HCT116 (cell line): Measurements from ENCODE around the gene AKR1B1. TPM values are rescaled to one million over a fixed set of nuclear protein-coding genes. Genes with fewer than 3 reads are reported as not detected.
A peak's percentile ranks its signal among the peaks of the same experiment; 100 is the strongest.

Experiments used
- ATAC-seq: fragments of 200-7000 bp; cut with Tn5 transposase; 2 replicates; pipeline ENCODE4 v1.9.1; 2020; ENCODE audit warnings: mild to moderate bottlenecking, moderate library complexity
- BruUV-seq: library from RNA; stranded (reverse); fragments of 400-500 nt; replicated peaks from 2 replicates; lab custom pipeline; 2021; lab: Mats Ljungman, UMichigan
- CTCF ChIA-PET: fragments of 300-600 bp; sonication (Branson Sonifier 250); formaldehyde crosslinking; loops from one replicate; lab custom pipeline; 2021; ENCODE audit warnings: antibody characterized with exemption; lab: Charles Lee
- POLR2A ChIA-PET: fragments of 300-600, 350-600 bp; sonication (Branson Sonifier 250); formaldehyde crosslinking; loops from one replicate; lab custom pipeline; 2021; ENCODE audit warnings: antibody characterized with exemption; lab: Charles Lee
- RAD21 ChIA-PET, 2 experiments: fragments of 300-600 bp; sonication (Branson Sonifier 250); formaldehyde crosslinking; loops; one replicate each; lab custom pipeline; 2023; ENCODE audit warnings: low total read pairs in 2 of 2; ENCODE audit not compliant: uncharacterized antibody in 2 of 2, unreplicated experiment in 2 of 2, low non-redundant PET in 1 of 2; lab: Charles Lee
- DNase-seq: peaks from one replicate; pipeline ENCODE4 v3.0.0-alpha.2; 2010; ENCODE audit warnings: low read depth, low spot score
- H2AFZ ChIP-seq: fragments of 200-600 bp; shearing (Covaris generic), sonication (generic); 2 replicates; pipeline ENCODE4 v1.6.1; 2017; ENCODE audit warnings: low read depth, mixed run types, mixed read lengths, antibody characterized with exemption, low read length; ENCODE audit not compliant: poor library complexity, severe bottlenecking
- H3K27ac ChIP-seq: 2 replicates; pipeline ENCODE4 v1.5.1; 2012; ENCODE audit warnings: low read depth, low read length
- H3K27me3 ChIP-seq: fragments of 200-600 bp; sonication (generic); 2 replicates; pipeline ENCODE4 v1.6.1; 2016; ENCODE audit warnings: mixed run types, low read length, mixed read lengths; ENCODE audit not compliant: insufficient read depth
- H3K36me3 ChIP-seq, 2 experiments: fragments of 200-500 bp in 1 of 2; fragments of 200-600 bp in 1 of 2; sonication (Bioruptor generic) in 1 of 2; sonication (generic) in 1 of 2; 2 replicates each; pipeline versions ENCODE4 v1.5.1 to v1.6.1; 2014 to 2016; ENCODE audit warnings: low read length in 2 of 2, inconsistent platforms in 1 of 2, mixed read lengths in 1 of 2, mixed run types in 1 of 2; ENCODE audit not compliant: insufficient read depth in 2 of 2, control insufficient read depth in 1 of 2
- H3K4me1 ChIP-seq, 2 experiments: fragments of 200-600 bp in 1 of 2; sonication (generic) in 1 of 2; 2 replicates each; pipeline versions ENCODE4 v1.5.1 to v1.6.1; 2012 to 2017; ENCODE audit warnings: low read length in 2 of 2, inconsistent platforms in 1 of 2, mild to moderate bottlenecking in 1 of 2, mixed read lengths in 1 of 2, mixed run types in 1 of 2, moderate library complexity in 1 of 2; ENCODE audit not compliant: insufficient read depth in 2 of 2, control insufficient read depth in 1 of 2
- H3K4me2 ChIP-seq: fragments of 200-600 bp; sonication (generic); 2 replicates; pipeline ENCODE4 v1.6.1; 2017; ENCODE audit warnings: mixed run types, low read length, mixed read lengths
- H3K4me3 ChIP-seq, 2 experiments: fragments of 200-600 bp in 1 of 2; sonication (generic) in 1 of 2; replicated peaks in 1 of 2; 2 replicates each; pipeline ENCODE4 v1.5.1; 2011 to 2016; ENCODE audit warnings: low read length in 2 of 2, control low read depth in 1 of 2, low read depth in 1 of 2, mild to moderate bottlenecking in 1 of 2, mixed read lengths in 1 of 2, mixed run types in 1 of 2
- H3K79me2 ChIP-seq: fragments of 200-600 bp; sonication (generic); 2 replicates; pipeline ENCODE4 v1.6.1; 2017; ENCODE audit warnings: mild to moderate bottlenecking, mixed run types, low read length, moderate library complexity, mixed read lengths; ENCODE audit not compliant: insufficient read depth
- H3K9ac ChIP-seq: fragments of 200-600 bp; sonication (generic); 2 replicates; pipeline ENCODE4 v1.6.1; 2016; ENCODE audit warnings: low read length, mixed read lengths
- H3K9me2 ChIP-seq: fragments of 200-600 bp; sonication (generic), shearing (Covaris generic); 2 replicates; pipeline ENCODE4 v1.6.1; 2017; ENCODE audit warnings: mixed run types, mild to moderate bottlenecking, moderate library complexity; ENCODE audit not compliant: insufficient read depth
- H3K9me3 ChIP-seq, 2 experiments: fragments of 200-500 bp in 1 of 2; fragments of 200-600 bp in 1 of 2; sonication (Bioruptor generic) in 1 of 2; sonication (generic) in 1 of 2; 2 replicates each; pipeline ENCODE4 v1.6.1; 2014 to 2017; ENCODE audit warnings: low read length in 2 of 2, mixed read lengths in 2 of 2, inconsistent platforms in 1 of 2, low read depth in 1 of 2, mild to moderate bottlenecking in 1 of 2, mixed run types in 1 of 2, moderate library complexity in 1 of 2; ENCODE audit not compliant: control insufficient read depth in 1 of 2, insufficient read depth in 1 of 2
- H4K20me1 ChIP-seq: fragments of 200-600 bp; sonication (generic), shearing (Covaris generic); 2 replicates; pipeline ENCODE4 v1.6.1; 2017; ENCODE audit warnings: mixed run types, mild to moderate bottlenecking, moderate library complexity; ENCODE audit not compliant: insufficient read depth
- CBX3 ChIP-seq: IDR thresholded peaks from 2 replicates; pipeline ENCODE4 v1.6.1; 2012; ENCODE audit warnings: low read depth
- CEBPB ChIP-seq: IDR thresholded peaks from 2 replicates; pipeline ENCODE4 v1.6.1; 2012; ENCODE audit warnings: low read depth
- ELF1 ChIP-seq: IDR thresholded peaks from 2 replicates; pipeline ENCODE4 v1.6.1; 2012; ENCODE audit warnings: low read depth, borderline replicate concordance
- EZH2 ChIP-seq: fragments of 200-600 bp; sonication (generic); IDR thresholded peaks from 2 replicates; pipeline ENCODE4 v1.6.1; 2017; ENCODE audit warnings: antibody characterized with exemption, mixed run types
- EZH2phosphoT487 ChIP-seq: fragments of 200-600 bp; IDR thresholded peaks from 2 replicates; pipeline ENCODE4 v1.6.1; 2018; ENCODE audit warnings: antibody characterized with exemption, borderline replicate concordance
- JUND ChIP-seq: IDR thresholded peaks from 2 replicates; pipeline ENCODE4 v1.6.1; 2012
- POLR2A ChIP-seq: IDR thresholded peaks from 2 replicates; pipeline ENCODE4 v1.7.0; 2011; ENCODE audit warnings: borderline replicate concordance; ENCODE audit not compliant: insufficient read depth, insufficient read length; ENCODE audit errors: extremely low read depth
- SP1 ChIP-seq: IDR thresholded peaks from 2 replicates; pipeline ENCODE4 v1.6.1; 2012; ENCODE audit warnings: low read depth
- SRF ChIP-seq: IDR thresholded peaks from 2 replicates; pipeline ENCODE4 v1.6.1; 2012; ENCODE audit warnings: low read depth
- TCF7L2 ChIP-seq: IDR thresholded peaks from 2 replicates; pipeline ENCODE4 v1.7.0; 2011; ENCODE audit warnings: borderline replicate concordance, inconsistent platforms; ENCODE audit not compliant: insufficient read depth, insufficient read length; ENCODE audit errors: extremely low read depth
- YY1 ChIP-seq: IDR thresholded peaks from 2 replicates; pipeline ENCODE4 v1.6.1; 2011; ENCODE audit warnings: low read length, low read depth, moderate library complexity, mild to moderate bottlenecking; ENCODE audit not compliant: insufficient replicate concordance; ENCODE audit errors: extremely low read depth
- ZFX ChIP-seq: fragments of 450-650 bp; IDR thresholded peaks from 2 replicates; pipeline ENCODE4 v1.6.1; 2017
- ZNF274 ChIP-seq: fragments of 200-500 bp; sonication (Bioruptor generic); IDR thresholded peaks from 2 replicates; pipeline ENCODE4 v1.6.1; 2014; ENCODE audit warnings: mild to moderate bottlenecking, low read depth, low read length, inconsistent platforms
- intact Hi-C: fragments of 100-400 bp; cut with micrococcal nuclease; formaldehyde crosslinking; loops from 2 replicates; pipeline ENCODE4 v1.10.0; 2022
- total RNA-seq: library from RNA; stranded (reverse); gene quantifications from one replicate; pipeline ENCODE4 v1.2.1, GENCODE V29; 2021; ENCODE audit not compliant: unreplicated experiment
- TF ChIP-seq, protein P1 (sequence below): IDR thresholded peaks from 2 replicates; pipeline ENCODE4 v1.6.1; 2012; ENCODE audit warnings: low read depth
- TF ChIP-seq, protein P2 (sequence below): IDR thresholded peaks from 2 replicates; pipeline ENCODE4 v1.6.1; 2012

AKR1B1 gene
- total RNA-seq, 1 experiment from 2014 or later = 56.8 TPM

DNA sequence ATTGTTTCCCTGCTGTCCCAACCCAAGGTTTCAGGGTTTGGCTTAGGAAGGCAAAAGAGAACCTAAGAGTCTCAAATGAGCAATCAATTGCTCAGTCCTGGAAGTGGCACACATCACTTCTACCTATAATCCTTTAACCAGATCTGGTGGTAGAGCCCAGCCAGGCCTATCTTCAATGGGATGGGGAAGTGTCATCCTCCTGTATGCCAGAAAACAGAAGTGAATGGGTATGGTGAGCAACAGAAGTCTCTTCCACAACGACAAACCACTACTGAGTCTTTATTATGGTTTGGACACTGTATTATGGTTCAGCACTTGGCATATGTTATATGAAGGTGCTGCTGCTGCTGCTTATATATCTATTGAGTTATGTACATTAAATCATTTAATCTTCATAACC, 3.0 kb upstream of the AKR1B1 start:
- H3K27me3 ChIP-seq = no peaks in the 10 kb centered on the region
- DNase-seq (no peak), ATAC-seq (no peak)
- H3K9me3 ChIP-seq = no peaks in the 10 kb centered on the region
- no TSS peak for BruUV-seq
- H2AFZ ChIP-seq = no peak overlapping the region
- no peaks in the 10 kb centered on the region for H4K20me1 ChIP-seq
- no peak overlapping the region for H3K27ac ChIP-seq
- peaks cover 0 to 16% of the 10 kb centered on the region in 2 experiments; a peak in 2 of 4 replicates for H3K4me1 ChIP-seq
- TF ChIP-seq EZH2phosphoT487 = no peak
- no peak for TF ChIP-seq POLR2A
- no peak for TF ChIP-seq CBX3
- TF ChIP-seq SP1 = no peak
- TF ChIP-seq TCF7L2 = no peak
- no peak for TF ChIP-seq ELF1
- no peak for TF ChIP-seq ZNF274
- TF ChIP-seq CEBPB = no peak
- TF ChIP-seq ZFX = no peak
- no peak for TF ChIP-seq YY1
- TF ChIP-seq EZH2 = no peak
- no peaks in the 10 kb centered on the region for H3K79me2 ChIP-seq
- POLR2A ChIA-PET = no interaction called here
- CTCF ChIA-PET = no interaction called here
- H3K9ac ChIP-seq = no peak overlapping the region
- intact Hi-C loops = no loop called here
- no peak overlapping the region for H3K4me2 ChIP-seq
- H3K4me3 ChIP-seq = no peak overlapping the region
- H3K9me2 ChIP-seq = no peaks in the 10 kb centered on the region
- no peaks in the 10 kb centered on the region for H3K36me3 ChIP-seq
- RAD21 ChIA-PET = no interaction called here

DNA sequence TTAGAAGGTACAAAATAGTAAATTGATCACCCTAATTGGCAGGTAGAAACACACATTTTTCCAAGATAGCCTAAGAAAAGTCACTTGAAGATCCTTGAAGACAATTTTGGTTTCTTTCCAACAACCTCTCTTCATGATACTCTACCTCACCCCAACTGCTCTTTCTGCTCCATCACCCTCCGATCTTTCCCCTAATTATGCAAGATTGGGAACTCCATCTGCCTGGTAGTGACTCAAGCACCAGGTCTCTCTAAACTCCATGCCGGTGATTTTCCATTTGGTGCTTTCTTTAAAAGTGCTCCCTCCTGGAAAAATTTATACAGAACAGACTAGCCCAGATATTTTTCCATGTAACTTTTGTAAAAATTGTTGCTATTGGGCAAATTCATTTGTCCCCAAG, 1.1 kb upstream of the AKR1B1 start:
- Histone ChIP-seq H3K4me1 (peaks cover 0 to 16% of the 10 kb centered on the region in 2 experiments; a peak in 2 of 4 replicates), H2AFZ (peak overlapping the region; percentile 88), H3K27ac (no peak overlapping the region)

More for the DNA sequence above, 1.1 kb upstream of the AKR1B1 start:
- ChIA-PET CTCF (no interaction called here), RAD21 (no interaction called here), POLR2A (no interaction called here)
- DNase-seq (no peak), ATAC-seq (no peak)
- H3K9me3 ChIP-seq = no peaks in the 10 kb centered on the region
- no peak overlapping the region for H3K4me3 ChIP-seq
- H4K20me1 ChIP-seq = no peaks in the 10 kb centered on the region
- peak overlapping the region; percentile 73; the same call in 1 of the 2 replicates for H3K4me2 ChIP-seq
- no peaks in the 10 kb centered on the region for H3K9me2 ChIP-seq
- H3K79me2 ChIP-seq = no peaks in the 10 kb centered on the region
- TF ChIP-seq EZH2phosphoT487 = no peak
- TF ChIP-seq SRF = no peak
- no peak for TF ChIP-seq ZFX
- no peak for TF ChIP-seq SP1
- TF ChIP-seq JUND = no peak
- TF ChIP-seq CBX3 = no peak
- TF ChIP-seq, protein P1, sequence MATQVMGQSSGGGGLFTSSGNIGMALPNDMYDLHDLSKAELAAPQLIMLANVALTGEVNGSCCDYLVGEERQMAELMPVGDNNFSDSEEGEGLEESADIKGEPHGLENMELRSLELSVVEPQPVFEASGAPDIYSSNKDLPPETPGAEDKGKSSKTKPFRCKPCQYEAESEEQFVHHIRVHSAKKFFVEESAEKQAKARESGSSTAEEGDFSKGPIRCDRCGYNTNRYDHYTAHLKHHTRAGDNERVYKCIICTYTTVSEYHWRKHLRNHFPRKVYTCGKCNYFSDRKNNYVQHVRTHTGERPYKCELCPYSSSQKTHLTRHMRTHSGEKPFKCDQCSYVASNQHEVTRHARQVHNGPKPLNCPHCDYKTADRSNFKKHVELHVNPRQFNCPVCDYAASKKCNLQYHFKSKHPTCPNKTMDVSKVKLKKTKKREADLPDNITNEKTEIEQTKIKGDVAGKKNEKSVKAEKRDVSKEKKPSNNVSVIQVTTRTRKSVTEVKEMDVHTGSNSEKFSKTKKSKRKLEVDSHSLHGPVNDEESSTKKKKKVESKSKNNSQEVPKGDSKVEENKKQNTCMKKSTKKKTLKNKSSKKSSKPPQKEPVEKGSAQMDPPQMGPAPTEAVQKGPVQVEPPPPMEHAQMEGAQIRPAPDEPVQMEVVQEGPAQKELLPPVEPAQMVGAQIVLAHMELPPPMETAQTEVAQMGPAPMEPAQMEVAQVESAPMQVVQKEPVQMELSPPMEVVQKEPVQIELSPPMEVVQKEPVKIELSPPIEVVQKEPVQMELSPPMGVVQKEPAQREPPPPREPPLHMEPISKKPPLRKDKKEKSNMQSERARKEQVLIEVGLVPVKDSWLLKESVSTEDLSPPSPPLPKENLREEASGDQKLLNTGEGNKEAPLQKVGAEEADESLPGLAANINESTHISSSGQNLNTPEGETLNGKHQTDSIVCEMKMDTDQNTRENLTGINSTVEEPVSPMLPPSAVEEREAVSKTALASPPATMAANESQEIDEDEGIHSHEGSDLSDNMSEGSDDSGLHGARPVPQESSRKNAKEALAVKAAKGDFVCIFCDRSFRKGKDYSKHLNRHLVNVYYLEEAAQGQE = no peak
- no peak for TF ChIP-seq TCF7L2
- TF ChIP-seq ELF1 = no peak
- TF ChIP-seq, protein P2, sequence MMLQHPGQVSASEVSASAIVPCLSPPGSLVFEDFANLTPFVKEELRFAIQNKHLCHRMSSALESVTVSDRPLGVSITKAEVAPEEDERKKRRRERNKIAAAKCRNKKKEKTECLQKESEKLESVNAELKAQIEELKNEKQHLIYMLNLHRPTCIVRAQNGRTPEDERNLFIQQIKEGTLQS = no peak
- no peak for TF ChIP-seq ZNF274
- no peaks in the 10 kb centered on the region for H3K36me3 ChIP-seq
- no peak overlapping the region for H3K9ac ChIP-seq
- H3K27me3 ChIP-seq = no peaks in the 10 kb centered on the region
- intact Hi-C loops = no loop called here
- no TSS peak for BruUV-seq
